Stimulated activated CD4-positive, alpha-beta T cell treated with anti-CD3 and anti-CD28 coated beads, Interleukin-15, amount 100 ng/mL, for 48 hours (primary cell): ENCODE measurements around the gene ARHGEF12.
"Not testable (repeated sequence)": the region's sequence is repeated elsewhere in the genome, so short reads cannot be mapped to it uniquely, and the experiment has no call there.

Source experiments
- DNase-seq, 2 donors: peaks; one replicate each; pipeline ENCODE4 v3.0.0-alpha.2; 2020; ENCODE audit warnings: low read depth in 2 of 2

ARHGEF12 gene

GRCh38 chr11:120492486-120492885 is 156.3 kb downstream of the ARHGEF12 start:
- no peak for DNase-seq

- no peak for DNase-seq
Observed at GRCh38 chr11:120494595-120494994, 158.4 kb downstream of the ARHGEF12 start.

- DNase-seq: no peak
Observed at GRCh38 chr11:120499088-120499487, 162.9 kb downstream of the ARHGEF12 start.

- DNase-seq: no peak
Observed at GRCh38 chr11:120499859-120500258, 163.6 kb downstream of the ARHGEF12 start.

- no peak for DNase-seq
Observed at GRCh38 chr11:120500414-120501071, 164.3 kb downstream of the ARHGEF12 start.

- DNase-seq: no peak
Observed at GRCh38 chr11:120501440-120501839, 165.2 kb downstream of the ARHGEF12 start.

GRCh38 chr11:120501976-120502755 is 166.0 kb downstream of the ARHGEF12 start:
- DNase-seq: no peak

- DNase-seq: not testable (repeated sequence)
Observed at GRCh38 chr11:120503529-120503928, 167.3 kb downstream of the ARHGEF12 start.

- no peak for DNase-seq
Observed at GRCh38 chr11:120505801-120506425, 169.7 kb downstream of the ARHGEF12 start.

GRCh38 chr11:120509346-120510053 is 173.3 kb downstream of the ARHGEF12 start:
- no peak for DNase-seq

GRCh38 chr11:120510406-120511115 is 174.3 kb downstream of the ARHGEF12 start:
- no peak for DNase-seq

GRCh38 chr11:120511116-120511819 is 175.1 kb downstream of the ARHGEF12 start, which contains the start of gene GRIK4:
TSS of gene GRIK4 (plus strand) at chr11:120511748. CDS start at chr11:120660319, 148,571 bp downstream.
- peak; percentile 55 to 73 for DNase-seq

- no peak for DNase-seq
Observed at GRCh38 chr11:120511820-120512738, 175.9 kb downstream of the ARHGEF12 start.

- no peak for DNase-seq
Observed at GRCh38 chr11:120512739-120513435, 176.7 kb downstream of the ARHGEF12 start.

- no peak for DNase-seq
Observed at GRCh38 chr11:120513436-120514315, 177.5 kb downstream of the ARHGEF12 start.

- no peak for DNase-seq
Observed at GRCh38 chr11:120514541-120515121, 178.4 kb downstream of the ARHGEF12 start.

- DNase-seq: no peak
Observed at GRCh38 chr11:120515186-120515723, 179.0 kb downstream of the ARHGEF12 start.
